Peyer's patch (tissue), 4 donors: ENCODE measurements around the gene RGS12.

Source experiments
- POLR2A ChIP-seq, 2 donors: fragments of 450-650 bp; IDR thresholded peaks; one replicate each; pipeline ENCODE4 v1.5.1; 2017; ENCODE audit warnings: antibody characterized with exemption in 2 of 2, mild to moderate bottlenecking in 2 of 2, moderate library complexity in 2 of 2
- TF ChIP-seq, protein P1 (sequence below), 6 experiments: fragments of 450-650 bp in 4 of 6; fragments of 200-600 bp in 2 of 6; sonication (generic) in 1 of 6; IDR thresholded peaks; one replicate each; pipeline ENCODE4 v1.5.1; 2017 to 2019; ENCODE audit warnings: antibody characterized with exemption in 6 of 6, mild to moderate bottlenecking in 3 of 6, moderate library complexity in 1 of 6

DNA sequence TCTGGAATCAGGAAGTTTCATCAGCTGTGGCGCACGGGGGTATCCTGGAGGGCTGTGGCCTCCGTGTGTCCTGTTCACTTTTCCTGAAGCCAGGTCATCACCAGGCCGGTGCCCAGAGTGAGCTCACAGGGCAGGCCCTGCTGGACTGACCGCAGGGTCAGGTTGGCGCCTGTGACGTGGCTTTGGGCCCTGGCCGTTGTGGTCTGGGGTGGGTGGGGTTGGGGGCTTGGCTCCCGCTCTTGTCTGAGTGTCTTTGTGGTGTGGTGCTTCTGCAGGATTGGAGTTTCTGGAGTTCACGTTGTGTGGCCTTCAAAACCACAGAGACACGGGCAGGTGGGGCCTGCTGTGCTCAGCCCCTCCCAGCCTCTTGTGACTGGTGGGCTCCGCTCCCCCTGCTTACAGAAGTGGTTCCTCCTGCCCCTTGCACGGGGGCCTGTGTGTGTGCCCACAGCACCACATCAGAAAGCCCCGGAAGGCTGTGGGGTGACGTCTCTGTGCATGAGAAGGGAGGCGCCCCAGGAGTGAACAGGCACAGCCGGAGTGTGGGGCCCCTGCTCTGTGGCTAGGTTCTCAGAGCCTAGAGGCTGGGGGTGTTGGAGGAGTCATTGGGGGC is 9.5 kb downstream of the RGS12 start:
- TF ChIP-seq, protein P1, sequence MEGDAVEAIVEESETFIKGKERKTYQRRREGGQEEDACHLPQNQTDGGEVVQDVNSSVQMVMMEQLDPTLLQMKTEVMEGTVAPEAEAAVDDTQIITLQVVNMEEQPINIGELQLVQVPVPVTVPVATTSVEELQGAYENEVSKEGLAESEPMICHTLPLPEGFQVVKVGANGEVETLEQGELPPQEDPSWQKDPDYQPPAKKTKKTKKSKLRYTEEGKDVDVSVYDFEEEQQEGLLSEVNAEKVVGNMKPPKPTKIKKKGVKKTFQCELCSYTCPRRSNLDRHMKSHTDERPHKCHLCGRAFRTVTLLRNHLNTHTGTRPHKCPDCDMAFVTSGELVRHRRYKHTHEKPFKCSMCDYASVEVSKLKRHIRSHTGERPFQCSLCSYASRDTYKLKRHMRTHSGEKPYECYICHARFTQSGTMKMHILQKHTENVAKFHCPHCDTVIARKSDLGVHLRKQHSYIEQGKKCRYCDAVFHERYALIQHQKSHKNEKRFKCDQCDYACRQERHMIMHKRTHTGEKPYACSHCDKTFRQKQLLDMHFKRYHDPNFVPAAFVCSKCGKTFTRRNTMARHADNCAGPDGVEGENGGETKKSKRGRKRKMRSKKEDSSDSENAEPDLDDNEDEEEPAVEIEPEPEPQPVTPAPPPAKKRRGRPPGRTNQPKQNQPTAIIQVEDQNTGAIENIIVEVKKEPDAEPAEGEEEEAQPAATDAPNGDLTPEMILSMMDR (IDR thresholded peaks at IDR 0.05) = no peak
- no peak for TF ChIP-seq POLR2A (IDR thresholded peaks at IDR 0.05)
